Progenitor cell of endocrine pancreas (in vitro differentiated cells): Measurements from ENCODE around the gene LGR6. TPM values are rescaled to one million over a fixed set of nuclear protein-coding genes. Genes with fewer than 3 reads are reported as not detected.
A peak's percentile ranks its signal among the peaks of the same experiment; 100 is the strongest.
"Not testable (repeated sequence)": the region's sequence is repeated elsewhere in the genome, so short reads cannot be mapped to it uniquely, and the experiment has no call there.

Experiments used
- DNase-seq: peaks from one replicate; pipeline ENCODE4 v3.0.0; 2021; ENCODE audit warnings: low spot score; ENCODE audit not compliant: unreplicated experiment
- H3K27ac Mint-ChIP-seq: 2 replicates; pipeline ENCODE4 v1.8.0; 2021; ENCODE audit warnings: mild to moderate bottlenecking, moderate library complexity, mixed read lengths
- H3K27me3 Mint-ChIP-seq: 2 replicates; pipeline ENCODE4 v1.8.0; 2021; ENCODE audit warnings: mixed read lengths
- H3K36me3 Mint-ChIP-seq: 2 replicates; pipeline ENCODE4 v1.8.0; 2022; ENCODE audit warnings: mixed read lengths; ENCODE audit not compliant: insufficient read depth
- H3K4me1 Mint-ChIP-seq: 2 replicates; pipeline ENCODE4 v1.8.0; 2021; ENCODE audit warnings: low read depth, mixed read lengths
- H3K4me3 Mint-ChIP-seq: 2 replicates; pipeline ENCODE4 v1.8.0; 2021; ENCODE audit warnings: low read depth, mild to moderate bottlenecking, moderate library complexity, mixed read lengths
- H3K9me3 Mint-ChIP-seq: 2 replicates; pipeline ENCODE4 v1.8.0; 2021; ENCODE audit warnings: low read depth, mixed read lengths
- CTCF ChIP-seq: fragments of 200-600 bp; sonication (generic); IDR thresholded peaks from one replicate; pipeline ENCODE4 v1.5.0; 2021; ENCODE audit warnings: antibody characterized with exemption, mild to moderate bottlenecking; ENCODE audit not compliant: unreplicated experiment
- long read RNA-seq: library from polyadenylated mRNA; unstranded; transcript quantifications from one replicate; pipeline ENCODE4 v2.0.0, GENCODE V29; 2020
- total RNA-seq: library from RNA; stranded (reverse); gene quantifications from 2 replicates; pipeline ENCODE4 v1.2.1, GENCODE V29; 2021

LGR6 gene
- 0.47 and 0.50 TPM in 2 replicates for total RNA-seq
- long read RNA-seq, partial matches to known transcripts = 0 of 2 reads
- long read RNA-seq, other reads (novel, unspliced or antisense) = 2 of 2 reads

DNA sequence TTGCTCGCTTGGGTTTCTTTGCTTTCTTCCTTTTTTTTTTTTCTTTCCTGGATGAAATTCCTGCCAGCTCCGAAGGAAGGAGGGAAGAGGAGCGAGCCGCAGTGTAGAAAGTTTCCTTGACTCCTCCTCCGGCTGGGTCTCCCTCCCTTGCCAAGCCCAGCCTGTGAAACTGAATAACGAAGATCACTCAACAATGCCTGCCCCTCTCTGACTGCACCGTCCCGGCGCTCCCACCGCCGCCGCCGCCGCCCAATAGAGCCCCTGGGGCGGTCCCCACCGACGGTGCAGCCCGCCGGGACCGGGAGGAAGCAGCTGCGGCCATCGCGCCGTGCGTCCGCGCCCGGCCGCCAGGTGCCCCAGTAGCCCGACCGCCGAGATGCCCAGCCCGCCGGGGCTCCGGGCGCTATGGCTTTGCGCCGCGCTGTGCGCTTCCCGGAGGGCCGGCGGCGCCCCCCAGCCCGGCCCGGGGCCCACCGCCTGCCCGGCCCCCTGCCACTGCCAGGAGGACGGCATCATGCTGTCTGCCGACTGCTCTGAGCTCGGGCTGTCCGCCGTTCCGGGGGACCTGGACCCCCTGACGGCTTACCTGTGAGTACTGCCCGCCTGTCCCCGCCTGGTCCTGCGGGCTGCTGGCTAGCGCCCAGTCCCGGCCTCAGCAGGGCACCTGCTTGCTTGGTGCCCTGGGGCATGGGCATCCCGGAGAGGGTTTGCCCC lies at the start of gene LGR6:
Gene LGR6, plus strand, starts transcription at position 186 of the 714 bp plus-strand sequence. Its CDS starts 191 bp downstream, at position 377.
- peak within 1 kb of the TSS; percentile 79 for H3K27ac Mint-ChIP-seq
- no peaks in the 10 kb centered on the region for H3K9me3 Mint-ChIP-seq
- H3K4me3 Mint-ChIP-seq = peak within 1 kb of the TSS; percentile 58
- DNase-seq = no peak
- H3K36me3 Mint-ChIP-seq = no peaks in the 10 kb centered on the region
- TF ChIP-seq CTCF = peak; percentile 40
- H3K27me3 Mint-ChIP-seq = peaks cover 48% of the 10 kb centered on the region
- peaks cover 4% of the 10 kb centered on the region for H3K4me1 Mint-ChIP-seq

DNA sequence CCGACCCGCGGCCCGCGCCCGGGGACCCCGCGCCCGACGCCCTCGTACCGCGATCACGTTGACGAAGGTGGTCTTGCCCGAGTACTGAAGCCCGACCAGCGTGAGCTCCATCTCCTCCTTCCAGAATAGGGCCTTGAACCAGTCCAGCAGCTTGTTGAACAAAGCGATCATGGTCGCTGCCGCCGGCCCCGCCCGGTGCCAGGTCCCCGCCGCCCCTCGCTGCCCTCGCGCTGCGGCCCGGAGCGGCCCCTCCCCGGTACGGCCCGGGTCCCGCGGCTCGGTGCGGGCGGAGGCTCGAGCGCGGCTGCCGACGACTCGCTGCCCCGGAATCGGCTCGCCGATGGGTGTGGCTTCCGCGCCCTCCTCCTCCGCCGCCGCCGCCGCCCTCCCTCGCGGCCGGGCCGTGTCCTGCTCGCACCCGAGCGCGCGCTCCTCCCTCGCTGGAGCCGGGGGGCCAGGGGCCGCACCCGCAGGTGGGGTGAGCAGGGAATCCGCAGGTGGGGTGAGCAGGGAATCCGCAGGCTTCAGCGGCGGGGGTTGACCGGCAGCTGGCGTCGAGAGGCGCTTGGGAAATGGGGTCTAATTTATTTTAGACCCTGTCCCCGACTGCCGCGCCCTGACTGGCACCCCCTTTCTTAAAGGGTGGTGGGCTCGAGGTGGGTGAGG lies 49.1 kb upstream of the LGR6 start, which contains the start of gene ARL8A:
Gene ARL8A, minus strand, starts transcription at position 336 of the 666 bp plus-strand sequence. Its CDS starts 165 bp downstream, at position 171.
- DNase-seq = peak; percentile 53
- Mint-ChIP-seq H3K27me3 (peaks cover 13% of the 10 kb centered on the region), H3K9me3 (no peaks in the 10 kb centered on the region), H3K4me1 (peaks cover 7% of the 10 kb centered on the region), H3K27ac (peak within 1 kb of the TSS; percentile 90), H3K36me3 (no peaks in the 10 kb centered on the region), H3K4me3 (peak within 1 kb of the TSS; percentile 89)
- no peak for TF ChIP-seq CTCF

DNA sequence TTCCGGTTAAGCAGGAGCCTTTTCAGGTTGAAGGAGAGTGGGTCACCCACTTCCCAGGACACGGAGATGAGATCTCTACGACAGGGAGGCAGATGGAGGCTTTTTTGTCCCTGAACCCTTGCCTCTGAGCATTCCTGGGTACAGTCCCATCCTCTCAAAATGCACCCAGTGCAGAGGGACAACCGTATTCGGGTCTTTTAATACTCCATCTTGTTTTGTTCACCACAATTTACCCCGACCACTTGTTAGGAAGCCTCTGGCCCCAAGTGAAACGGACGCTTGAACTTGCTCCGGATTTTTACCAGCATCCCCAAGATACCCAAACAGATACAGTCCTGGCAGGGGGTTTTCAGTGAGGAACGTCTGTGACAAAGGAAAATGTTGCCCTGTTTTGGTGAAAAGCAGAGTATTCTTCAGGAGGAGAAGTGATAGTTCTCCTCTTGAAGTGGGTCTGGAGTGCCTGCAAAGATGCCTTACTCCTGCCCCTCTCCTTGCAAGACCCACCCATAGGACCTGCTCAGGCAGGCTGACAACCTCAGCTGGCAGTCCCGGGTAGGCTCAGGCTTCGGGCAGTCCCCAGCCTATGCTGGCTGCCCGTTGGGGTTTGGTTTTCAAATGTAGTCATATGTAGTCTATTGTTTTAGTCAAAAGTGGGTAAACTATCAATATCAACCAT lies 48.4 kb upstream of the LGR6 start:
- DNase-seq = no peak
- peak overlapping the region; percentile 73 for H3K27ac Mint-ChIP-seq
- no peaks in the 10 kb centered on the region for H3K9me3 Mint-ChIP-seq
- no peak for TF ChIP-seq CTCF
- H3K36me3 Mint-ChIP-seq = no peaks in the 10 kb centered on the region
- peaks cover 7% of the 10 kb centered on the region for H3K4me1 Mint-ChIP-seq
- peaks cover 13% of the 10 kb centered on the region for H3K27me3 Mint-ChIP-seq
- peak overlapping the region; percentile 77 for H3K4me3 Mint-ChIP-seq

DNA sequence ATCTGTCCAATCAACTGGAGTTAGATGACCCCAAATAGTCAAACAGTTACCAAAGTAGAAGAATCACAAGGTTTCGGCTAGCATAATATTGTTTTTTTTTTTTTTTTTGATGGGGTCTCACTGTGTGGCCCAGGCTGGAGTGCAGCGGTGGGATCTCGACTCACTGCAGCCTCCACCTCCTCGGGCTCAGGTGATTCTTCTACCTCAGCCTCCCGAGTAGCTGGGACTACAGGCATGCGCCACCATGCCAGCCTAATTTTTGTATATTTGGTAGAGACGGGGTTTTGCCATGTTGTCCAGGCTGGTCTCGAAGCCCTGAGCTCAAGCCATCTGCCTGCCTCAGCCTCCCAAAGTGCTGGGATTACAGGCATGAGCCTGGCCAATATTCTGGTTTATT lies 47.9 kb upstream of the LGR6 start:
- H3K9me3 Mint-ChIP-seq, DNase-seq, H3K27ac Mint-ChIP-seq, H3K4me1 Mint-ChIP-seq, H3K36me3 Mint-ChIP-seq: not testable (repeated sequence)
- Mint-ChIP-seq H3K27me3 (peaks cover 15% of the 10 kb centered on the region), H3K4me3 (peak overlapping the region; percentile 77)

GRCh38 chr1:202146279-202146678 lies 47.3 kb upstream of the LGR6 start:
- no peak overlapping the region for H3K27ac Mint-ChIP-seq
- TF ChIP-seq CTCF = no peak
- H3K36me3 Mint-ChIP-seq = no peaks in the 10 kb centered on the region
- peak overlapping the region; percentile 11 for H3K4me3 Mint-ChIP-seq
- DNase-seq = no peak
- peaks cover 7% of the 10 kb centered on the region for H3K4me1 Mint-ChIP-seq
- H3K27me3 Mint-ChIP-seq = peaks cover 21% of the 10 kb centered on the region
- H3K9me3 Mint-ChIP-seq = no peaks in the 10 kb centered on the region
